NCI-H524 treated with DMSO at 0.1 percent for 48 hours (cell line): Measurements from ENCODE around the gene EGFL8.

Source experiments
- DNase-seq: peaks from one replicate; lab custom pipeline; 2025; lab: John Stamatoyannopoulos, UW

Gene EGFL8

GRCh38 chr6:32167761-32168262 is 3.4 kb downstream of the EGFL8 start:
- DNase-seq = no peak

GRCh38 chr6:32168350-32168749 is 4.0 kb downstream of the EGFL8 start:
- DNase-seq = no peak

DNA sequence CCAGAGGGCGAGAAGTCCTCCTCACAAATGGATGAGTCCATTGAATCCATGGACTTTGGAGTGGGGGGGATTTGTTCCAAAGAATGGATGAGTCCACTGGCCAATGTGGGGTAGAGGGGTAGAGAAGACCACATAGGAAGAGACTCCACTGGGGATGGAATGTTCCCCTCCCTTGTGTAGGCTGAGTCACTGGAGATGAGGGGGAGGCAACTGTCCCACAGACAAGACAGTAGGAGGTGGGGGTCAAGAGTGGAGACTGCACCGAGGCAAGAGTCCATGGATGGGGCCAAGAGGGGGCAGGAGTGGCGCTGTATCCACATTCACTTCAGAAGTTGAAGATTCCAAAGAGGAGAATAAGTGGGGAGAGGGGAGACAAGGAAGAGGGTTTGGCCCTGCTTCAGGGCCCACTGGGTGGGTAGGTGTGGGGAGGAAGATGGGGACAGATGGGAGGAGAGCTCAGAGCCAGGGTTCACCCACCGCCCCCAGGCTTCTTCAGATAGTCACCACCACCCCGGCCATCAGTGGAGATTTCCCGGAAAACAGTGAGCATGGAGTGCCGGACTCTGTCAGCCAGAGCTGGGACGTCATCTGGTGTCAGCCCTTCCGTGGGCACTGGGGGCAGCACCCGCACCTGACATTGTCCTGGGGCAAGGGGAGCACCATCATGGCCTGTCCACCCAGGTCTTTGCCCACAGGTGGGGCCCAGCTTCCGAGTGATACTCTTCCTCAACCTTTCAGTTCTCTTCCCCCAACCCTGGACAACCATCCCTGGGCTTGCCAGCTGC is 4.6 kb downstream of the EGFL8 start:
- no peak for DNase-seq

- DNase-seq = no peak
Measured at GRCh38 chr6:32170294-32170693, 5.9 kb downstream of the EGFL8 start.

GRCh38 chr6:32171234-32171633 is 6.8 kb downstream of the EGFL8 start:
- no peak for DNase-seq

DNA sequence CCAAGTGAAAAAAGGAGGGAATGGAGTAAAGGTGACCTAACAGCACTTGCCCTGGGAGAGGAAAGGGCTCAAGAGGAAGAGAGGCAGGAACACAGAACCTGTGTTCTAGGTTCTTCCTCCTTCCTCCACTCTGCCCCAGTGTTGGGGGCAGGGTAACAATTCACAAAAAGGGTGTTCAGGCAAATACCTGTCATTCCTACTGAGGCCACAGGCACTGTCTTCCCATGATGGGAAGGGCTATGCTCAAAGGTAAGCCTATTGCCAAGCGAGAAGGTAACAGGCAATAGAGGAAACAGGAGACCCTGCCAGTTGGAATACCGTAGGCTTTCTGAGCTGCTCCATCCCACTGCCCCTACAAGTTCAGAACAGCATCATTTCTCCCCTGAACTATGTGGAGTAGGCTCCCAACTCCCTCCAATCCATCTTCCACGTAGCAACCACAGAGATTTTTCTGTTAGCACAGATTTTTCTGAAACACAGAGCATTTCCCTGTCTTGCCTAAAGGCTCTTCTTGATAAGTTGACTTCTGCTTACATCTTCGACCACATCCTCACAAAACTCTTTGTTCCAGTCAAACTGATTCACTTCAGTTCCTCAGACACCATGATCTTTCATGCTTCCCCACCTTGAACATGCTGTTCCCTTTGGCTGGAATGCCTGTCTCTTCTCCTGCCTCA is 8.8 kb downstream of the EGFL8 start:
- no peak for DNase-seq

- DNase-seq = no peak
Measured at GRCh38 chr6:32174416-32174815, 10.0 kb downstream of the EGFL8 start.

GRCh38 chr6:32175322-32175710 is 10.9 kb downstream of the EGFL8 start:
- no peak for DNase-seq

DNA sequence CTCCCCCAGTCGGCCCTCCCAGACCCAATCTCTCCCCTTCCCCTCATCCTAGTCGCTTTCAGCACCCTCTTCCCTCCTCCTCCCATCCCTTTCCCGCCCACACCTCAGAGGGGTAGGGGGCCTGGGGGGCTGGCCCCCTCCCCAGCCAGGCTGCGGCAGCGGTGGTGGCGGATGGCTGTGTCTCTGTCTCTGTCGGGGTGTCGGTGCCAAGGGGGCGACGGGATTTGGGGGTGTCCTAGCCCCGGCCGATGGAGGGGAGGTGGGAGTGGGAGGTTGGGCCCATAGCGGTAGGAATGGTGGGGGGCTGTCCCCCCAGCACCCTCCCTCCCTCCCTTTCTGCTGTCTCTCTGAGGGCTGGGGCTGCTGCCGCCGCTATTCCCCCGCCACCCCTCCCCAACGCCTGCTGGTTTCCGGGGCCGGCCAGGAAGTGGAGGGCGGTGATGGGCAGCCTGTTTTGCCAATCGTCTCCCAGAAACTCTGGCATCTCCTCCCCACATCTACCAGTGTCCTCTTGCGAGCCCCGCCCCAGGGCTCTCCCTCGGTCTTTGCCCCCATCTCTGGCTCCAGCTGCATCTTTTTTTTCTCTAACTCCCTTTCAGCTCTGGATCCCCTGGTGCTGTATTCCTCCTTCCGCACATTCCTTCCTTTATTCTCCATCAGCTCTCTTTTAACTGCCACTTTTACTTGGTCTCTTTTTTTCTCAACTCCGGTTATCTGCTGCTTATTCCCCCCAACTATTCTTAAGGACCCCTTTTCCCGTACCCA is 11.5 kb downstream of the EGFL8 start, which contains the start of gene AGPAT1:
Gene AGPAT1 (minus strand): TSS at position 374 of the 765 bp plus-strand sequence. CDS start 4,588 bp downstream, outside the sequence.
- peak; percentile 83 for DNase-seq

- no peak for DNase-seq
Measured at GRCh38 chr6:32176476-32177182, 12.2 kb downstream of the EGFL8 start.

GRCh38 chr6:32177183-32177787 is 12.9 kb downstream of the EGFL8 start:
- DNase-seq = peak; percentile 28

- DNase-seq = peak; percentile 100
Measured at GRCh38 chr6:32177788-32178546, 13.6 kb downstream of the EGFL8 start, which contains the start of gene RNF5. Gene RNF5, plus strand, starts transcription at chr6:32178405. Its CDS starts 107 bp downstream, at chr6:32178512.

DNA sequence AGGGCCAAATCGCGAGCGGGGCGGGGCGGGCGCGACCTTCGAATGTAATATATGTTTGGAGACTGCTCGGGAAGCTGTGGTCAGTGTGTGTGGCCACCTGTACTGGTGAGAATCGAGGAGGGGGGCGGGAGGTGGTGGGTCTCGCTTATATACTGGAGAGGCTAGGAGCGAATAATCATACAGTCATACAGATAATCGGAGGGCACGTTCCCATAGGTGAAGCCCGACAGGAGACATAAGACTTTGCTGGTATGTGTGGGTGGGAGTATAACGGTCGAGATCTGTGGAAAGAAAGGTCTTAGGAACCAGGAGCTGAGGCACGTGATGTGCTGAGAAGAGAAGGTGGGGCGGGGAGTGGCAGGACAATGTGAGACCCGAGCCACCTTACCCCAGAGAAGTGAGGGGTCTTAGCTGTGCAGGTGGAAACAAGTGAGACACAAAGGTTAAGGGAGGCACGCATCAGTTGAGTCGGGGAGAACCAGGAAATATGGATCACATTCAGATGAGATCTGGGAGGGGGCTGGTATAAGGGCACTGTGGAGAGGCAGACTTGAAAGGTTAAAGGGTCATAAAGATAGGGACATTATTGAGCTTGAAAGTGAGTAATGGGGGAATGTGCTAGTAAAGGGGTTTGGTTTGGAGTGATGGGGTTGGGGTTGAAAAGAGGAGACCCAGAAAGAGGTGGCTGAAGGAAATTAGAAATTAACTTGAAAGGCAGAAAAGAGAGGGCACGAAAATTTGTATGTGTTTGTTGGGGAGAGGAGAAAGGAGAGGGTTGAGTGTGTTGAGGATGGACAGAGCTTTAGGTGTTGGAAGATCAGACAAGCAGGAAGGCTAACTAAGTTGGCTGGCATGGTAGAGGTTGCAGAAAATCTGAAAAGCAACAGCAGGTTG is 14.4 kb downstream of the EGFL8 start:
- DNase-seq = no peak

- no peak for DNase-seq
Measured at GRCh38 chr6:32179766-32180405, 15.5 kb downstream of the EGFL8 start.

DNA sequence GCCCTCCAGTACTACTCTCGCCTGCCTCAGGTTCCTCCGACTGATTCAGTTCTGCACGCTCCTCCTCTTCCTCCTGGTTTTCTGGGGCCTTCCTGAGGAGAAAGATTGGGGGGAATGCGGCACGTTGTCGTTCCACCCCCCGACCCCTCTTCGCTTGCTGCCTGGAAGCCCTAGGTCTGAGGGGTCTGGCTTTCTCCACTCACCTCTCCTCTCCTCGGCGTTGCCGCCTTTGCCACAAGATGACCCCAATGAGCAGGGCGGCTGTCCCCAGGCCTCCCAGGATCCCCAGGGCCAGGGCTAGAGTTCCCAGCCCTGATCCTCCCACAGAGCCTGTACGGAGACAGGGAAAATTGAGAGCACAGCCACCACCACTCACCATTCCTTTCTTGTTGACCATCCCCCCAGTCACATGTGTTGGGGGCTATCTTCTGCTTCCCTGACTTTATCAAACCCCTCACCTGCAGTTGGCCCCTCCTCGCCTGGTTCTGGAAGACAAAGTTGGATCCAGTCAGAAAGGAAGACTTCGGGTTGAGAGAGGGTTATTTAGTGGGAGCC is 16.8 kb downstream of the EGFL8 start:
- DNase-seq = no peak

DNA sequence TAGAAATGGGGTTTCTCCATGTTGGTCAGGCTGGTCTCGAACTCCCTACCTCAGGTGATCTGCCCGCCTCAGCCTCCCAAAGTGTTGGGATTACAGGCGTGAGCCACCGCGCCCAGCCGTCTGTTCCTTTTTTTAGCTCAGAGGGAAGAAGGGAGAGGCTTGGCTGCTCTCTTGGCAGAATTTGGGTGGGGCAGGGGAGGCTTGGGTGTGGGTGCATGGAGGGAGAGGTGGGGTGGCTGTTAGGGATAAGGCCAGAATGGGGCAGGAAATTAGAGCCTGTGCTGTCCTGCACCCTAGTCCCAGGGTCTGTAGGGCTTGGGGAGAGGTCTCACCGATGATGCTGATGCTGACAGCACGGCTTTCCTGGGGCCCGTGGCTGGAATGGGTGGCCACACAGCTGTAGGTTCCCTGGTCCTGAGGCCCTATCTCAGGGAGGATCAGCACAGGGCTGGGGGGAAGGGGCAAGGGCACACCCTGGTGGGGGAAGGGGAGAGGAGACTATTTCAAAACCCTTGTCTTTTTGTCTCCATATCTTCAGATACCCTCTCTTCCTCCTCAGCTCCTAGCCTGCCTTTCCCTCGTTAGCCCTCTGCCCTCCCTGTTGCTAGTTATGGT is 17.6 kb downstream of the EGFL8 start:
- no peak for DNase-seq

GRCh38 chr6:32182555-32182981 is 18.2 kb downstream of the EGFL8 start:
- no peak for DNase-seq

GRCh38 chr6:32183030-32183429 is 18.6 kb downstream of the EGFL8 start:
- DNase-seq = no peak
